IMR-90 (cell line): Measurements from ENCODE around the gene DHRS3. TPM values are rescaled to one million over a fixed set of nuclear protein-coding genes. Genes with fewer than 3 reads are reported as not detected.
A peak's percentile ranks its signal among the peaks of the same experiment; 100 is the strongest.

Experiments
- ATAC-seq: fragments of 200-7000 bp; cut with Tn5 transposase; 2 replicates; pipeline ENCODE4 v1.9.1; 2020; ENCODE audit warnings: low read depth, mild to moderate bottlenecking, moderate library complexity
- BruUV-seq: library from RNA; stranded (reverse); fragments of 400-500 nt; replicated peaks from 2 replicates; lab custom pipeline; 2021; lab: Mats Ljungman, UMichigan
- CTCF ChIA-PET: fragments of 300-600 bp; formaldehyde crosslinking; extraction: SDS; loops from one replicate; lab custom pipeline; 2021; ENCODE audit warnings: antibody characterized with exemption; lab: Yijun Ruan, JAX
- POLR2A ChIA-PET: fragments of 300-600 bp; sonication (Branson Sonifier 250); formaldehyde crosslinking; loops from one replicate; lab custom pipeline; 2022; ENCODE audit warnings: antibody characterized with exemption; ENCODE audit not compliant: unreplicated experiment; lab: Charles Lee
- DNase-seq: peaks from one replicate; pipeline ENCODE4 v3.0.0; 2013
- H2AFZ ChIP-seq: replicated peaks from 2 replicates; pipeline ENCODE3; 2013; ENCODE audit warnings: low read length, mild to moderate bottlenecking; ENCODE audit not compliant: poor library complexity
- H2AK5ac ChIP-seq: 2 replicates; pipeline ENCODE4 v1.6.1; 2013; ENCODE audit warnings: low read depth, low read length, inconsistent platforms
- H2AK9ac ChIP-seq: replicated peaks from 2 replicates; pipeline ENCODE3; 2013; ENCODE audit warnings: mild to moderate bottlenecking, low read depth, low read length, moderate library complexity; ENCODE audit not compliant: poor library complexity
- H2BK120ac ChIP-seq: 2 replicates; pipeline ENCODE4 v1.6.1; 2013; ENCODE audit warnings: low read depth, low read length, inconsistent platforms
- H2BK15ac ChIP-seq: 3 replicates; pipeline ENCODE4 v1.6.1; 2013; ENCODE audit warnings: low read depth, low read length, inconsistent platforms
- H2BK20ac ChIP-seq: 2 replicates; pipeline ENCODE4 v1.6.1; 2013; ENCODE audit warnings: low read depth, mild to moderate bottlenecking, inconsistent platforms, low read length, moderate library complexity
- H2BK5ac ChIP-seq: 2 replicates; pipeline ENCODE4 v1.6.1; 2013; ENCODE audit warnings: mild to moderate bottlenecking, low read depth, low read length, inconsistent platforms; ENCODE audit not compliant: poor library complexity, severe bottlenecking
- H3K14ac ChIP-seq: replicated peaks from 2 replicates; pipeline ENCODE4 v1.6.1; 2013; ENCODE audit warnings: low read depth, low read length, inconsistent platforms
- H3K18ac ChIP-seq: 2 replicates; pipeline ENCODE4 v1.6.1; 2013; ENCODE audit warnings: low read depth, low read length, control low read depth
- H3K23ac ChIP-seq: 2 replicates; pipeline ENCODE4 v1.6.1; 2013; ENCODE audit warnings: low read depth, low read length, inconsistent platforms
- H3K27ac ChIP-seq: 2 replicates; pipeline ENCODE4 v1.5.1; 2013; ENCODE audit warnings: mild to moderate bottlenecking, control low read depth, low read length; ENCODE audit not compliant: insufficient read depth
- H3K27me3 ChIP-seq: 2 replicates; pipeline ENCODE4 v1.6.1; 2013; ENCODE audit warnings: low read length; ENCODE audit not compliant: control insufficient read depth, insufficient read depth
- H3K36me3 ChIP-seq: 2 replicates; pipeline ENCODE4 v1.6.1; 2013; ENCODE audit warnings: low read length, mixed read lengths; ENCODE audit not compliant: control insufficient read depth, insufficient read depth
- H3K4ac ChIP-seq: 2 replicates; pipeline ENCODE4 v1.6.1; 2013; ENCODE audit warnings: low read depth, low read length, inconsistent platforms
- H3K4me1 ChIP-seq: 2 replicates; pipeline ENCODE4 v1.6.1; 2013; ENCODE audit warnings: low read length, mixed read lengths; ENCODE audit not compliant: control insufficient read depth, insufficient read depth
- H3K4me2 ChIP-seq: 2 replicates; pipeline ENCODE4 v1.6.1; 2013; ENCODE audit warnings: low read depth, mild to moderate bottlenecking, control low read depth, low read length, moderate library complexity
- H3K4me3 ChIP-seq: 2 replicates; pipeline ENCODE4 v1.5.1; 2013; ENCODE audit warnings: low read depth, mild to moderate bottlenecking, control low read depth, low read length, moderate library complexity; ENCODE audit not compliant: insufficient read depth
- H3K56ac ChIP-seq: 2 replicates; pipeline ENCODE4 v1.6.1; 2013; ENCODE audit warnings: low read length, inconsistent platforms; ENCODE audit not compliant: insufficient read depth; ENCODE audit errors: extremely low read depth
- H3K79me1 ChIP-seq, 2 experiments: 2 replicates each; pipeline ENCODE4 v1.6.1; 2013; ENCODE audit warnings: low read length in 2 of 2, inconsistent platforms in 1 of 2, low read depth in 1 of 2
- H3K9ac ChIP-seq: 2 replicates; pipeline ENCODE4 v1.6.1; 2013; ENCODE audit warnings: low read depth, low read length, control low read depth
- H3K9me1 ChIP-seq: 2 replicates; pipeline ENCODE4 v1.6.1; 2013; ENCODE audit warnings: low read length, inconsistent platforms; ENCODE audit not compliant: insufficient read depth
- H3K9me3 ChIP-seq: 2 replicates; pipeline ENCODE4 v1.6.1; 2013; ENCODE audit warnings: low read length; ENCODE audit not compliant: control insufficient read depth, insufficient read depth
- H4K20me1 ChIP-seq: 2 replicates; pipeline ENCODE4 v1.6.1; 2013; ENCODE audit warnings: low read length, inconsistent platforms; ENCODE audit not compliant: insufficient read depth
- H4K5ac ChIP-seq: 2 replicates; pipeline ENCODE4 v1.6.1; 2013; ENCODE audit warnings: mild to moderate bottlenecking, low read depth, low read length, control low read depth
- H4K8ac ChIP-seq, 2 experiments: 2 replicates each; pipeline ENCODE4 v1.6.1; 2013; ENCODE audit warnings: low read depth in 2 of 2, low read length in 2 of 2, control low read depth in 1 of 2, inconsistent platforms in 1 of 2
- H4K91ac ChIP-seq: 2 replicates; pipeline ENCODE4 v1.6.1; 2013; ENCODE audit warnings: low read depth, low read length, inconsistent platforms; ENCODE audit not compliant: insufficient read depth
- BHLHE40 ChIP-seq: fragments of 150-350 bp; IDR thresholded peaks from 2 replicates; pipeline ENCODE4 v1.6.1; 2016; ENCODE audit warnings: mild to moderate bottlenecking, low read depth, low read length
- CEBPB ChIP-seq: IDR thresholded peaks from 2 replicates; pipeline ENCODE4 v1.6.1; 2012; ENCODE audit warnings: low read depth, low read length, improper control_type of control experiment
- CHD1 ChIP-seq: IDR thresholded peaks from 2 replicates; pipeline ENCODE4 v1.6.1; 2012; ENCODE audit warnings: low read depth, low read length, improper control_type of control experiment
- FOS ChIP-seq: fragments of 150-350 bp; IDR thresholded peaks from 2 replicates; pipeline ENCODE4 v1.6.1; 2016; ENCODE audit warnings: low read depth, low read length
- MAFK ChIP-seq: IDR thresholded peaks from 2 replicates; pipeline ENCODE4 v1.6.1; 2012; ENCODE audit warnings: low read depth, low read length, improper control_type of control experiment
- MAZ ChIP-seq: IDR thresholded peaks from 2 replicates; pipeline ENCODE4 v1.6.1; 2012; ENCODE audit warnings: low read depth, mild to moderate bottlenecking, low read length, improper control_type of control experiment, moderate library complexity, borderline replicate concordance
- NFE2L2 ChIP-seq: fragments of 150-350 bp; IDR thresholded peaks from 2 replicates; pipeline ENCODE4 v1.6.1; 2016; ENCODE audit warnings: low read depth, mild to moderate bottlenecking, low read length
- POLR2A ChIP-seq: IDR thresholded peaks from 2 replicates; pipeline ENCODE4 v1.6.1; 2012; ENCODE audit warnings: mild to moderate bottlenecking, low read depth, low read length
- RAD21 ChIP-seq: IDR thresholded peaks from 2 replicates; pipeline ENCODE4 v1.6.1; 2012; ENCODE audit warnings: low read length, improper control_type of control experiment
- RCOR1 ChIP-seq: IDR thresholded peaks from 2 replicates; pipeline ENCODE4 v1.6.1; 2012; ENCODE audit warnings: mild to moderate bottlenecking, low read length, improper control_type of control experiment; ENCODE audit not compliant: insufficient replicate concordance
- RFX5 ChIP-seq: IDR thresholded peaks from 2 replicates; pipeline ENCODE4 v1.8.0; 2012; ENCODE audit warnings: low read depth, mild to moderate bottlenecking, low read length, moderate library complexity
- SMC3 ChIP-seq: fragments of 150-350 bp; IDR thresholded peaks from 2 replicates; pipeline ENCODE4 v1.6.1; 2016; ENCODE audit warnings: low read depth, mild to moderate bottlenecking, antibody characterized with exemption, low read length, moderate library complexity
- USF2 ChIP-seq: fragments of 150-350 bp; IDR thresholded peaks from 2 replicates; pipeline ENCODE4 v1.6.1; 2017; ENCODE audit warnings: mild to moderate bottlenecking, antibody characterized with exemption, low read length, low read depth
- WGBS, 2 experiments: methylation state at CpG; one replicate each; pipeline versions ENCODE4 v1.1.5 to v1.1.7; 2013; ENCODE audit warnings: missing lambda C conversion rate in 2 of 2; ENCODE audit not compliant: insufficient read length in 1 of 2; ENCODE audit errors: extremely low coverage in 2 of 2; 5-methylcytosine and 5-hydroxymethylcytosine counted together
- dilution Hi-C: fragments of 300-500 bp; cut with HindIII; formaldehyde crosslinking; loops from one replicate; pipeline ENCODE4 v1.14.3; 2018; ENCODE audit warnings: low sequenced_read_pairs; ENCODE audit not compliant: unreplicated experiment
- in situ Hi-C: fragments of 300-500 bp; cut with MboI; formaldehyde crosslinking; loops from 3 replicates; pipeline ENCODE4 v1.14.3; 2019; ENCODE audit warnings: low sequenced_read_pairs, inconsistent platforms, mixed read lengths
- intact Hi-C: fragments of 100-400 bp; cut with micrococcal nuclease; formaldehyde crosslinking; loops from 2 replicates; pipeline ENCODE4 v1.10.0; 2022
- polyA plus RNA-seq, 3 experiments: library from polyadenylated mRNA; depleted of rRNA; stranded (reverse); fragments of >200 nt; gene quantifications; 2 replicates each; pipeline ENCODE4 v1.2.3, GENCODE V29; 2012; ENCODE audit warnings: low replicate concordance in 1 of 3
- total RNA-seq: library from RNA; depleted of rRNA; stranded (reverse); fragments of >200 nt; gene quantifications from 2 replicates; pipeline ENCODE4 v1.2.3, GENCODE V29; 2012

DHRS3 gene
- total and polyA plus RNA-seq, 2 of the 4 experiments (the other 2 are of a cell fraction), result 11.2 to 14.5 TPM

GRCh38 chr1:12528021-12528852 lies 89.8 kb downstream of the DHRS3 start:
- peak overlapping the region; percentile 43 for H2AFZ ChIP-seq
- intact Hi-C loops, result no loop called here

More at GRCh38 chr1:12528021-12528852, 89.8 kb downstream of the DHRS3 start:
- Histone ChIP-seq H3K18ac (peak overlapping the region; percentile 5; the same call in 1 of the 2 replicates), H2BK20ac (peak overlapping the region; percentile 34; the same call in 1 of the 2 replicates), H3K4me2 (no peak overlapping the region; the same call in 1 of the 2 replicates), H2AK5ac (peak overlapping the region; percentile 23; the same call in 1 of the 2 replicates), H3K9me3 (no peaks in the 10 kb centered on the region), H3K36me3 (no peaks in the 10 kb centered on the region), H3K27ac (no peak overlapping the region), H3K14ac (0 out of 2 replicates have a peak overlapping the region, but pooled peaks have one; percentile 30), H4K8ac (0 out of 4 replicates have a peak overlapping the region, but pooled peaks of 1 of the 2 experiments have one; percentile 2), H3K9ac (no peak overlapping the region), H4K5ac (no peak overlapping the region), H3K27me3 (no peaks in the 10 kb centered on the region), H2BK15ac (no peak overlapping the region; the same call in 2 of the 3 replicates), H3K4me3 (no peak overlapping the region), H2BK120ac (peak overlapping the region; percentile 63), H2AK9ac (peak overlapping the region; percentile 28), H2BK5ac (no peak overlapping the region), H3K56ac (0 out of 2 replicates have a peak overlapping the region, but pooled peaks have one; percentile 5), H3K4me1 (peaks cover 8% of the 10 kb centered on the region), H4K91ac (peak overlapping the region; percentile 43), H3K9me1 (0 out of 2 replicates have a peak, but pooled peaks cover 4% of the 10 kb centered on the region), H4K20me1 (no peaks in the 10 kb centered on the region), H3K23ac (no peak overlapping the region), H3K79me1 (no peaks in the 10 kb centered on the region), H3K4ac (peak overlapping the region; percentile 43)
- POLR2A ChIA-PET, result no interaction called here
- dilution Hi-C loops, result no loop called here
- TF ChIP-seq BHLHE40 (peak; percentile 13; the same call in 1 of the 2 replicates), FOS (no peak), CEBPB (peak; percentile 38), RAD21 (no peak), POLR2A (no peak), CHD1 (no peak), MAFK (no peak), RCOR1 (no peak), SMC3 (no peak), RFX5 (no peak), NFE2L2 (no peak), USF2 (no peak), MAZ (no peak)
- no TSS peak for BruUV-seq
- in situ Hi-C loops, result no loop called here
- WGBS, 2 experiments, result 75% methylated on average over 2 of the region's 24 CpGs; no CpG with 5 or more reads in 1 of the 2 experiments
- peak; percentile 61 for ATAC-seq
- DNase-seq, result peak; percentile 45
- CTCF ChIA-PET, result interaction anchor here (0.6 to 0.7 kb wide), 2 partner anchors 229 to 235 kb away, joined by 3 to 4 read pairs; no protein-coding TSS in a partner anchor
